Stimulated activated CD8-positive, alpha-beta memory T cell treated with anti-CD3 and anti-CD28 coated beads, Interleukin-12 subunit alpha, Interleukin-12 subunit beta, amount 100 ng/mL, for 1 hour (primary cell): Measurements from ENCODE around the gene DLG4.
"Not testable (repeated sequence)": the region's sequence is repeated elsewhere in the genome, so short reads cannot be mapped to it uniquely, and the experiment has no call there.

Source experiments
- DNase-seq: peaks from one replicate; pipeline ENCODE4 v3.0.0-alpha.2; 2020; ENCODE audit warnings: low read depth

The DLG4 gene

DNA sequence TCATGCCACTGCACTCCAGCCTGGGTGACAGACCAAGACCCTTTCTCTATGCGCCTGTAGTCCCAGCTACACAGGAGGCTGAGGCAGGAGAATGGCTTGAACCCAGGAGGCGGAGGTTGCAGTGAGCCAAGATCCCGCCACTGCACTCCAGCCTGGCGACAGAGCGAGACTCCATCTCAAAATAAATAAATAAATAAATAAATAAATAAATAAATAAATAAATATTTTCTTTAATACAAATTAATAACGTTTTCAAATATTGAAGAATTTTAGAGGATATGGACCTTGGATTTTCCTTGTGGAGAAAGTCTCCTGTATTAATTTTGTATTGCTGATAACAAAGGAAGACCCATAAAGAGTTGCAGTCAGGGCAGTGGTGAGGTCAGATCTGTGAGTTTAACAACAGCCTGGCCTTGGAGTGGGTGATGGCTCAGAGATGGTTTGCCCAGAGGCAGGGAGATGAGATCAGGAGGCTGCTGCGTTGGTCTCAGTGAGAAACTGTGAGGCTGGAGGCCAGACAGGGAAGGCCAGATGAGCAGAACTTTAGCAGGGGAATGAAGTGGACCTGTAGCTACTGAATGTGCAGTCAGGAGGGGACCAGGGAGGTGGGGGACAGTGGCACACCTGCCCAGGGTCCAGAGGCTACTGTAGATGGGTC lies 36.1 kb downstream of the DLG4 start:
- no peak for DNase-seq

- not testable (repeated sequence) for DNase-seq
Observed at GRCh38 chr17:7182101-7182500, 37.5 kb downstream of the DLG4 start.

- no peak for DNase-seq
Observed at GRCh38 chr17:7179317-7180254, 40.0 kb downstream of the DLG4 start, which contains the start of gene ASGR1. Gene ASGR1, minus strand, starts transcription at chr17:7179370. Its CDS starts 807 bp downstream, at chr17:7178563.

GRCh38 chr17:7178973-7179316 lies 40.7 kb downstream of the DLG4 start:
- no peak for DNase-seq

GRCh38 chr17:7177954-7178477 lies 41.6 kb downstream of the DLG4 start:
- no peak for DNase-seq

DNA sequence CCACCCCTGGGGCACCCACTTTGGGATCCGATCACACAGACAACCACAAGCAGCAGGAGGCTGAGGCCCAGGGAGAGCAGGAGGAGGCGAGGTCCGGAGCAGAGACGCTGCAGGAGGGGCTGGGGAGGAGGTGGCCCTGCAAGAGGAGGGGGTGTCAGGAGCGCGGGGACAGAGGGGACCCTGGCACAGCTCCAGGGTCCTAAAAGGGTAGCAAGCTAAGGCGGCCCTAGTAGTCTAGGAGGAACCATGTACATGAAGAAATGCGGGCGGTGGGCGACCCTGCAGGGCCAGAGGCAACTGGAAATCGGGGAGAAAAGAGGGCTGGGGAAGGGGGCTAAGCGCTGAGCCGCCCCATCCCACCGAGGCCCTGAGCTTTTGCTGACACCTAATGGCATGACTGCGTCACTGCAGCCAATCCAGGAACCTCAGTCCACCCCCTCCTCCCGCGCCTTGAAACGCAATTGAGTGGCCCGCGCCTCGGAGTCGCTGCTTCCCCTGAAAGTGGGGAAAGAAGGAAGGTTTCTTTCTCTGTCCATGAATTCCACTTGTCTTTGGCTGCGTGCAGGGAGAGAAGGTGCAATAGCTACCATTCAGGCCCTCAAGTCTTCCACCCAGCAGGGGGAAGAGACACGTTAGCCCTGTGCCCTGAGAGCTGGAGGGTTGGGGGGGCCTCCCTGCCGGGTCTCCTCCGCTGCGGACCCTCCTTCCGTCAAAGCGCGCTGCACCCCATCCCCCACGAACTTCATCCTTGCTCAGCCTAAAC lies 42.3 kb downstream of the DLG4 start:
- DNase-seq: peak; percentile 47

DNA sequence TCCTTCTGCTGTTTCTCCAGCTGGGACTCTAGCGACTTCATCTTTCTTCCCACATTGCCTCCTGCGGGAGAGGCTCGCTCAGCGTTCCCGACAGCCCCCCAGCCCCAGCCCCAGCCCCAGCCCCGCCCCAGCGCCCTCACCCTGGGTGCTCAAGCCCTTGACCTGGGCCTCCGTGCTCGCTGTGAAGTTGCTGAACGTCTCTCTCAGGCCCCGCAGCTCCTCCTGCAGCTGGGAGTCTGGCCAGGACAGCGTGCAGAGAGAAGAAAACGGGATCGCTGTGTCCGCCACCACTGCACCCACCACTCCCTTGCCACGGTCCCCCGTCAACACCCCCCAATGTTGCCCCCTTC lies 42.8 kb downstream of the DLG4 start:
- DNase-seq: no peak

DNA sequence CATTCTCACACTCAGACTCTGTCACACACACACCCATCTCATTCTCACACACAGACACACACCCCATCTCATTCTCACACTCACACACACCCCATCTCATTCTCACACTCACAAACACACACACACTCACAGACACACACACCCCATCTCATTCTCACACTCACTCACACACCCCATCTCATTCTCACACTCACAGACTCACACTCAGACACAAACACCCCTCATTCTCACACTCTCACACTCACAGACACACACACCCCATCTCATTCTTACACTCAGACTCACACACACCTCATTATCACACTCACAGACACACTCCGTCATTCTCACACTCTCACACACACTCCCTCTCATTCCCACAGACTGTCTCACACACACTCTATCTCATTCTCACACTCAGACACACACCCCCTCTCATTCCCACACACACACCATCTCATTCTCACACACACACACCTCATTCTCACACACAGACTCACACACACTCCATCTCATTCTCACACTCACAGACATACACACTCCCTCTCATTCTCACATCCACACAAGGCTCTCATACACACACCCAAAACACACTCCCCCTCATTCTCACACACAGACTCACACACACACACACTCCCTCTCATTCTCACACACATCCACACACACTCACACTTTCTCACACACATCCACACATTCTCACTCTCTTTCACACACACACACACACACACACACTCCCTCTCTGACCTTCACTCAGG lies 43.4 kb downstream of the DLG4 start:
- DNase-seq: no peak

DNA sequence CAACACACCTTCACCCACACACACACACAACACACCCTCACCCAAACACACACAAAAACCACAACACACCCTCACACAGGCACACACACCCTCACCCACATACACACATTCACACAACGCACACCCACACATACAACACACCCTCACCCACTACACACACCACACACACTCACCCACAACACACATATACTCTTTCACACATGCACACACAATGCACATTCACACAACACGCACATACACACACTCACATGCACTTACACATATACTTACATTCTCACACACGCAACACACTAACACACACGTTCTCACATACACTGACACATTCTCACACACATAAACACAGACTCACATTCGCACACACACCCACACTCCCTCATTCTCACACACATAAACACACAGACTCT lies 44.3 kb downstream of the DLG4 start:
- DNase-seq: no peak

DNA sequence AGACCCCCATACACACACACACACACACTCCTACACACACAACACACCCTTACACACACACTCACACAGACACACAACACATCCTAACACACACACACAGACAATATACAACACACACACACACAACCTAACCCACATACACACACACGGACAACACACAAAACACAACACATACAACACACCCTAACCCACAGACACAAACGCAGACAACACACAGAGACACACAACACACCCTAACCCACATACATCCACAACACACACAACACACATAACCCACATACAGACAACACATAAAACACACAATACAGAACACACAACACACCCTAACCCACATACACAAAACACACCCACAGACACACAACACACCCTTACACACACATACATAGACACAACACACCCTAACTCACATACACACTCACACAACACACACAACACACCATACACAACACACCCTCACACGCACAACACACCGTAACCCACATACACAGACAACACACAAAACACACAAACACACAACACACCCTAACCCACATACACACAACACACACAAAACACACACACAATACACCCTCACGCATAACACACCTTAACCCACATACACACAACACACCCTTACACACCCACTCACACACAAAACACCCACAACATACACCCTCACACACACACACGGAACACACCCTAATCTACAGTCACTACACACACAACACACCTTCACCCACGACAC lies 44.9 kb downstream of the DLG4 start:
- DNase-seq: no peak

DNA sequence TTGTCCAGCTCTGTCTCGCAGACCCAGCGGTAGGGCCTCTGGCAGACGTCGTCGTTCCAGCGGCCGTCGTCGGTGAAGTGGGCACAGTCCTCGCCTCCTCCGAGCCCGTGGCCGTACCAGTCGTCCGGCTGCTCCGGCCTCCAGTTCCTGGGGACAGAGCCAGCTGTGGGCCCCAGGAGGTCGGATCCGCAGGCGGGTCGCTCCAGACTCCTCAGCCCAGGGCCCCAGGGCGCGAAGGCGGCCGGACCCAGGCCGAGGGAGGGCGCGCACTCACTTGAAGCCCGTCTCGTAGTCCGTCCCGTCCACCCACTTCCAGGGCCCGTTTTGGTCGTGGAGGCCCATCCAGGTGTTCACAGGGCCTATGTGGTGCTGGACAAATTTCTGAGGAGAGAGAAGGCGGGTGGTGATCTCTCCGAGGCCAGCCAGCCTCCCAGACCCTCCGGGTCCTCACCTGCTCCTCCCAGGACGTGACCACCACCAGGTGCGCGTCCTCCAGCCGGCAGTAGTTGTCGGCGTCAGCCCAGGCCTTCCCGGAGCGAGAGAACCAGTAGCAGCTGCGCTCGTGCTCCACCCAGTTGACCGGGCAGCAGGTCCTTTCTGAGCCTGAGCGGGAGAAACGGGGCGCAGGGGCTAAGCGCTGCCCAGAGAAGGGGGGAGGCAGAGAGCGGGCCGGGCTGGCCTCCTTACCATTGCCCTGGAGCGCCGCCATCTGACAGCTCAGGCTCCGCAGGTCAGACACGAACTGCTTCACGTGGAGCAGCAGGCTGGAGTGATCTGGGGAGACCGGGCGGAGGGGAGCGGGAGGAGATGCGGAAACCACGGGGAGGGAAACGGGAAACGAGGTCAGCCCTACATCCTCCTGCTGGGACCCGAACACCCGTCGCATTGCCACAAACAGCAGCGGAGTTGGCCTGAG lies 45.7 kb downstream of the DLG4 start:
- peak; percentile 4 for DNase-seq

GRCh38 chr17:7172522-7173191 lies 47.0 kb downstream of the DLG4 start:
- not testable (repeated sequence) for DNase-seq

DNA sequence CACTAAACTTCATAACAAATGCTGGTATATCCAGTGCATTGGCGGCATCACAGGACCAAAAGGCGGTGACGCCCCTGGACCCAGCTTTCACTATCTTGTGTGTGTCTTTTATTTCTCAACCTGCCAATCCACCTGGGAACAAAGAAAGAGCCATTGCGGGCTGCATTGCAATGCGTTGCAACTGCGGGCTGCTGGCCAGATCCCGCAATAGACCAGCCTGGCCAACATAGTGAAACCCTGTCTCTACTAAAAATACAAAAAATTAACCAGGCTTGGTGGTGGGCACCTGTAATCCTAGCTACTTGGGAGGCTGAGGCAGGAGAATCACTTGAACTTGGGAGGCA lies 50.1 kb downstream of the DLG4 start:
- not testable (repeated sequence) for DNase-seq

- not testable (repeated sequence) for DNase-seq
Observed at GRCh38 chr17:7168841-7169564, 50.6 kb downstream of the DLG4 start.

GRCh38 chr17:7167832-7168231 lies 51.8 kb downstream of the DLG4 start:
- DNase-seq: no peak

DNA sequence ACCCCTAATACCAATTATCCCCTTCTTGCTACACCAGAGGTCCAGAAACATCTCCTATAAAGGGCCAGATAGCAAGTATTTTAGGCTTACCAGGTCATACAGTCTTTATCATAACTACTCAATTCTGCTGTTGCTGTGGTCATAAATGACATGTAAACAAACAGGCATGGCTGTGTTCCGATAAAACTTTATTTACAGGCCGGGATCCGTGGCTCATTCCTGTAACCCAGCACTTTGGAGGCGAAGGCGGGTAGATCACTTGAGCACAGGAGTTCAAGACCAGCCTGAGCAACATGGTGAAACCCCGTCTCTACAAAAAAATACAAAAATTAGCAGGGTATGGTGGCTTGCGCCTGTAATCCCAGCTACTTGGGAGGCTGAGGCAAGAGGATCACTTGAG lies 52.8 kb downstream of the DLG4 start:
- no peak for DNase-seq

DNA sequence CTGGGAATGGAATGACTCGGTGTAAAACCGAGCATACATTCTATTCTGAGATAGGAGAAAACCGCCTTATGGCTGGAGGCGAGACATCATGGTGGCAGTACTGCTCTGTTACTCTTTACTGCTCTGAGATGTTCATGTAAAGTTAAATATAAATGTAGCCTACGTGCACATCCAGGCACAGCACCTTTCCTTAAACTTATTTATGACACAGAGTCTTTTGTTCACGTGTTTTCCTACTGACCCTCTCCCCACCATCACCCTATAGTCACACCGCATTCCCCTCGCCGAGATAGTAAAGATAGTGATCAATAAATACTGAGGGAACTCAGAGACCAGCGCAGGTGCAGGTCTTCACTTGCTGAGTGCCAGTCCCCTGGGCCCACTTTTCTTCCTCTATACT lies 60.1 kb downstream of the DLG4 start:
- DNase-seq: not testable (repeated sequence)

- DNase-seq: not testable (repeated sequence)
Observed at GRCh38 chr17:7158424-7158823, 61.2 kb downstream of the DLG4 start.
